ENCODE results near the gene SHLD1. TPM values are rescaled to one million over a fixed set of nuclear protein-coding genes. Genes with fewer than 3 reads are reported as not detected.

SHLD1 gene
- total RNA-seq, 2 experiments from 2014 or later: 7.0 to 7.9 TPM

DNA sequence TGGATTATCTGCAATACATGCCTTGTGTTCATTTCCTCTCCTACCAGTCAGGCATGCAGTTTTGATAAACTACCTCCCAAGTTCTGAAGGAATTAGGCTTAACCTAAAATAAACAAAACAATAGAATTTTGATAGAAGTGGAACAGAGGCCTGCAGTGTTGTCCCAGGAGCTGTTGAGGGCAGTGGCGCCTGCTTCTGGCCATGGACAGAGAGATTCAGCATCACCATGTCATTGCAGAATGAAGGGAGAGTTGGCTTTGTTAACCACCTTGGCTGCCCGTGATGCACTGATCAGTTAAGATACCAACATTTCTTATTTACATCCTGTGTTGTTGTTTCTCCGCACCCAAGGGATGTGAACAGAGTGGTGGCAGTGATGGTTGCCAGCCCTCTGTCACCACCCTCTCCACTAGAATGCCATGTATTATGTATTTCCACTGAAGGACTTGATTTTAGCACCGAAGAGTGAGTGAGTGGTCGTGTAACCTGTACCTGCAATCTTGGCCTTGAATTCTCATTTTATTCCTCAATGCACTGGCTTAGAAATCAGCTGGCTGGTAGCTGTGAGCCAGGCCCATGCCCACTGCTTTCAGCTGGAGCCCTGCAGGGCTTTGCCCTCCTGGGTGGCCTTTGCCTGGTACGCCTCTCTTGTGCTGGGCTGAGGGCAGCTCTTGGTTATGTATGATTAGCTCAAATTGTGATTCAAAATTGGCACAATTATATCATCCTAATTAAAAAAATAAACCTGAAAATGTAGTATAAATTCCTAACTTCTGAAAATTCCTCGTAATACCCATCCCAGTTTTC, 56.5 kb downstream of the SHLD1 start:
- Mint-ChIP-seq H3K9me3 (ENCODE audit: insufficient read depth) (no peaks in the 10 kb centered on the region), H3K27ac (no peak overlapping the region), H3K36me3 (ENCODE audit: low read depth) (no peaks in the 10 kb centered on the region), H3K4me3 (no peak overlapping the region), H3K27me3 (ENCODE audit: low read depth) (no peaks in the 10 kb centered on the region), H3K4me1 (ENCODE audit: low read depth) (no peaks in the 10 kb centered on the region)
- CTCF ChIA-PET: no interaction called here
- POLR2A ChIA-PET: no interaction called here
- DNase-seq (no peak), ATAC-seq (no peak)

- Mint-ChIP-seq H3K9me3 (ENCODE audit: insufficient read depth) (no peaks in the 10 kb centered on the region), H3K27ac (peak overlapping the region; percentile 5), H3K4me1 (ENCODE audit: low read depth) (no peaks in the 10 kb centered on the region), H3K36me3 (ENCODE audit: low read depth) (no peaks in the 10 kb centered on the region), H3K27me3 (ENCODE audit: low read depth) (no peaks in the 10 kb centered on the region), H3K4me3 (no peak overlapping the region)
- POLR2A ChIA-PET: no interaction called here
- DNase-seq (no peak), ATAC-seq (no peak)
- CTCF ChIA-PET: no interaction called here
Measured at GRCh38 chr20:5807431-5807830, 57.2 kb downstream of the SHLD1 start.

DNA sequence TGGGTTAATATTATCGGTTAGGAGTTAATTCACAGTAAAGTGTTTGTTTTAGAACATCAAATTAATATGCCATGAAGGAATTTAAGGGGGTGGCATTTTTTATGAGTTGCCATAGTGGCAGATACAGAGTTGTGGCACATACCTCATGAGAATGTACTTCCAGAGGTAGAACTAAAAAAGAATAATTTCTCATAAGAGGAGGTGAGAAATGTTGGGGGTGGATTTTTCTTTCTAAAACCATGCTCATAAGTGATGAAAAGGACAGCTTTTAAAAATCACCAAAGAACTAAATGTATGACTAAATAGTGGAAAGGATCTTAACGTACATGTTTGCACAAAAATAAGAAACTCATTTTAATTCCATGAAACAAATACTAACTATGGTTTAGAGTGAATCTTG, 58.7 kb downstream of the SHLD1 start:
- H3K4me1 Mint-ChIP-seq (ENCODE audit: low read depth): no peaks in the 10 kb centered on the region
- DNase-seq: no peak
- no peak for ATAC-seq
- ChIA-PET POLR2A (no interaction called here), CTCF (interaction anchor here (1.0 kb wide), 1 partner anchor 279 kb away, joined by 3 read pairs; no protein-coding TSS in a partner anchor)
- no peaks in the 10 kb centered on the region for H3K36me3 Mint-ChIP-seq (ENCODE audit: low read depth)
- H3K9me3 Mint-ChIP-seq (ENCODE audit: insufficient read depth): no peaks in the 10 kb centered on the region
- H3K27ac Mint-ChIP-seq: no peak overlapping the region
- H3K27me3 Mint-ChIP-seq (ENCODE audit: low read depth): no peaks in the 10 kb centered on the region
- no peak overlapping the region for H3K4me3 Mint-ChIP-seq

- POLR2A ChIA-PET: no interaction called here
- CTCF ChIA-PET: interaction anchor here (1.0 kb wide), 1 partner anchor 280 kb away, joined by 3 read pairs; no protein-coding TSS in a partner anchor
- no peak for ATAC-seq
- H3K4me3 Mint-ChIP-seq: no peak overlapping the region
- DNase-seq: no peak
- H3K4me1 Mint-ChIP-seq (ENCODE audit: low read depth): no peaks in the 10 kb centered on the region
- H3K9me3 Mint-ChIP-seq (ENCODE audit: insufficient read depth): no peaks in the 10 kb centered on the region
- no peaks in the 10 kb centered on the region for H3K36me3 Mint-ChIP-seq (ENCODE audit: low read depth)
- no peak overlapping the region for H3K27ac Mint-ChIP-seq
- no peaks in the 10 kb centered on the region for H3K27me3 Mint-ChIP-seq (ENCODE audit: low read depth)
Measured at GRCh38 chr20:5809495-5809894, 59.3 kb downstream of the SHLD1 start.

- Mint-ChIP-seq H3K4me1 (ENCODE audit: low read depth) (no peaks in the 10 kb centered on the region), H3K4me3 (no peak overlapping the region), H3K36me3 (ENCODE audit: low read depth) (no peaks in the 10 kb centered on the region), H3K9me3 (ENCODE audit: insufficient read depth) (no peaks in the 10 kb centered on the region), H3K27me3 (ENCODE audit: low read depth) (no peaks in the 10 kb centered on the region), H3K27ac (no peak overlapping the region)
- POLR2A ChIA-PET: no interaction called here
- DNase-seq: no peak
- no peak for ATAC-seq
- CTCF ChIA-PET: no interaction called here
Measured at GRCh38 chr20:5810800-5811422, 60.7 kb downstream of the SHLD1 start.

DNA sequence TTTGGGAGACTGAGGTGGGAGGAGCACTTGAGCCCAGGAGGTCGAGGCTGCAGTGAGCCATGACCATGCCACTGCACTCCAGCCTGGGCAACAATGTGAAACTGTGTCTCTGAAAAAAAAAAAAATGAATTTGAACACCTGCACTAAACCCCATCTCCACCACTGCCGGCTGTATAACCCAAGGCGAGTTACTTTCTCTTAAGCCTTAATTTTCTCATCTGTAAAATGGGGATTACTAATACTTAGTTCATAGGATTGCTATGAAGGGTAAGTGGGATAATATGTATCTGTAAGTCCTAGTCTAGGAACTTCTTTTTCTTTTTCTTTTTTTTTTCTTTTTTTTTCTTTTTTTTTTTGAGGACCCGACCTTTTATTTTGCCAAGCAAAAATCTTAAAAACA, 61.5 kb downstream of the SHLD1 start:
- Mint-ChIP-seq H3K9me3 (ENCODE audit: insufficient read depth) (no peaks in the 10 kb centered on the region), H3K27ac (no peak overlapping the region), H3K4me3 (no peak overlapping the region), H3K27me3 (ENCODE audit: low read depth) (no peaks in the 10 kb centered on the region), H3K36me3 (ENCODE audit: low read depth) (no peaks in the 10 kb centered on the region), H3K4me1 (ENCODE audit: low read depth) (no peaks in the 10 kb centered on the region)
- POLR2A ChIA-PET: no interaction called here
- DNase-seq: no peak
- no peak for ATAC-seq
- CTCF ChIA-PET: no interaction called here

- Mint-ChIP-seq H3K27ac (no peak overlapping the region), H3K27me3 (ENCODE audit: low read depth) (no peaks in the 10 kb centered on the region), H3K4me3 (no peak overlapping the region), H3K9me3 (ENCODE audit: insufficient read depth) (no peaks in the 10 kb centered on the region), H3K36me3 (ENCODE audit: low read depth) (peaks cover 2% of the 10 kb centered on the region), H3K4me1 (ENCODE audit: low read depth) (no peaks in the 10 kb centered on the region)
- CTCF ChIA-PET: no interaction called here
- DNase-seq (no peak), ATAC-seq (no peak)
- POLR2A ChIA-PET: no interaction called here
Measured at GRCh38 chr20:5818346-5818681, 68.1 kb downstream of the SHLD1 start.

- Mint-ChIP-seq H3K4me1 (ENCODE audit: low read depth) (peaks cover 1% of the 10 kb centered on the region), H3K27me3 (ENCODE audit: low read depth) (no peaks in the 10 kb centered on the region), H3K9me3 (ENCODE audit: insufficient read depth) (no peaks in the 10 kb centered on the region), H3K36me3 (ENCODE audit: low read depth) (peaks cover 2% of the 10 kb centered on the region), H3K4me3 (no peak overlapping the region), H3K27ac (no peak overlapping the region)
- DNase-seq (no peak), ATAC-seq (no peak)
- POLR2A ChIA-PET: no interaction called here
- CTCF ChIA-PET: interaction anchor here (1.1 kb wide), 1 partner anchor 21 kb away, joined by 3 read pairs; no protein-coding TSS in a partner anchor
Measured at GRCh38 chr20:5820738-5821137, 70.5 kb downstream of the SHLD1 start.

- Mint-ChIP-seq H3K4me3 (no peak overlapping the region), H3K27ac (no peak overlapping the region), H3K4me1 (ENCODE audit: low read depth) (peaks cover 5% of the 10 kb centered on the region), H3K27me3 (ENCODE audit: low read depth) (no peaks in the 10 kb centered on the region), H3K9me3 (ENCODE audit: insufficient read depth) (no peaks in the 10 kb centered on the region), H3K36me3 (ENCODE audit: low read depth) (peaks cover 2% of the 10 kb centered on the region)
- ATAC-seq: no peak
- ChIA-PET CTCF (interaction anchor here (1.1 kb wide), 1 partner anchor 20 kb away, joined by 3 read pairs; no protein-coding TSS in a partner anchor), POLR2A (no interaction called here)
- DNase-seq: no peak
Measured at GRCh38 chr20:5821627-5822215, 71.5 kb downstream of the SHLD1 start.

DNA sequence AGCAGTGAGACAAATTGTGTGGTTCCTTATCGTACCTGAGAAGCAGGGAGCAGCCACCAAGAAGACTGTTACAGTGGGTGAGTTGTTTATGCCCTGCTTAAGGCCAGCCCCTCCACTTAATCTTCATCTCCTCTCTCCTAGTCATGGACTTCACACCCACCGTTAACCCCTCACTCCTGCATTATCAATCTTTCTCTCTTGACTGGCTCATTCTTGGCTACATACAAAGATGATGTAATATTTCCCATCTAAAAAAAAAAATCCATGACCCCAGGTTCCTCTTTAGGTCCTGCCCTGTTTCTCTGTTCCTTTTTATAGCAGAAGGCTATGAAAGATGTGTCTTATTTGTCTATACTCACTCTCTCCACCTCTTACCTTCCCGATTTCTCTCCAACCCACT, 72.4 kb downstream of the SHLD1 start:
- H3K4me3 Mint-ChIP-seq: no peak overlapping the region
- no peaks in the 10 kb centered on the region for H3K27me3 Mint-ChIP-seq (ENCODE audit: low read depth)
- ATAC-seq (no peak), DNase-seq (no peak)
- POLR2A ChIA-PET: no interaction called here
- H3K27ac Mint-ChIP-seq: no peak overlapping the region
- H3K36me3 Mint-ChIP-seq (ENCODE audit: low read depth): peaks cover 2% of the 10 kb centered on the region
- CTCF ChIA-PET: no interaction called here
- H3K4me1 Mint-ChIP-seq (ENCODE audit: low read depth): peaks cover 12% of the 10 kb centered on the region
- H3K9me3 Mint-ChIP-seq (ENCODE audit: insufficient read depth): no peaks in the 10 kb centered on the region

GRCh38 chr20:5825130-5825719, 75.0 kb downstream of the SHLD1 start:
- ChIA-PET CTCF (interaction anchor here (1.3 to 1.8 kb wide), 2 partner anchors 18 to 37 kb away, joined by 3 to 4 read pairs; no protein-coding TSS in a partner anchor), POLR2A (no interaction called here)
- no peaks in the 10 kb centered on the region for H3K9me3 Mint-ChIP-seq (ENCODE audit: insufficient read depth)
- no peaks in the 10 kb centered on the region for H3K27me3 Mint-ChIP-seq (ENCODE audit: low read depth)
- H3K36me3 Mint-ChIP-seq (ENCODE audit: low read depth): no peaks in the 10 kb centered on the region
- peaks cover 18% of the 10 kb centered on the region for H3K4me1 Mint-ChIP-seq (ENCODE audit: low read depth)
- no peak overlapping the region for H3K27ac Mint-ChIP-seq
- ATAC-seq: no peak
- H3K4me3 Mint-ChIP-seq: no peak overlapping the region
- DNase-seq: no peak
